RWPE2 (cell line): ENCODE measurements around the gene KIAA0825.

ENCODE experiments used
- ATAC-seq: fragments of 200-7000 bp; cut with Tn5 transposase; 3 replicates; pipeline ENCODE4 v1.9.1; 2021; ENCODE audit warnings: low read depth
- DNase-seq: peaks from one replicate; pipeline ENCODE4 v3.0.0-alpha.2; 2020; ENCODE audit warnings: low spot score
- H3K27ac ChIP-seq: fragments of 450-650 bp; 2 replicates; pipeline ENCODE4 v1.5.1; 2017; ENCODE audit warnings: mild to moderate bottlenecking; ENCODE audit not compliant: poor library complexity, severe bottlenecking
- H3K27me3 ChIP-seq: fragments of 250-450 bp; sonication (Bioruptor Pico); 2 replicates; pipeline ENCODE4 v1.5.1; 2021; ENCODE audit warnings: mild to moderate bottlenecking, moderate library complexity; ENCODE audit not compliant: insufficient read depth, poor library complexity, severe bottlenecking
- H3K36me3 ChIP-seq: fragments of 250-450 bp; sonication (Bioruptor Pico); 2 replicates; pipeline ENCODE4 v1.5.1; 2020; ENCODE audit warnings: low read depth, mild to moderate bottlenecking, moderate library complexity
- H3K4me1 ChIP-seq: fragments of 250-450 bp; sonication (Bioruptor Pico); 2 replicates; pipeline ENCODE4 v1.5.1; 2021; ENCODE audit warnings: mild to moderate bottlenecking, moderate library complexity; ENCODE audit not compliant: insufficient read depth, poor library complexity, severe bottlenecking
- H3K4me3 ChIP-seq: fragments of 250-450 bp; sonication (Bioruptor Pico); 2 replicates; pipeline ENCODE4 v1.5.1; 2021; ENCODE audit warnings: mild to moderate bottlenecking, moderate library complexity; ENCODE audit not compliant: severe bottlenecking
- H3K9me3 ChIP-seq: fragments of 250-450 bp; sonication (Bioruptor Pico); 2 replicates; pipeline ENCODE4 v1.5.1; 2021; ENCODE audit warnings: mild to moderate bottlenecking, moderate library complexity; ENCODE audit not compliant: severe bottlenecking
- TF ChIP-seq, protein P1 (sequence below): fragments of 450-650 bp; IDR thresholded peaks from one replicate; pipeline ENCODE4 v1.5.1; 2017; ENCODE audit warnings: mild to moderate bottlenecking, moderate library complexity; ENCODE audit not compliant: poor library complexity, severe bottlenecking

The KIAA0825 gene

DNA sequence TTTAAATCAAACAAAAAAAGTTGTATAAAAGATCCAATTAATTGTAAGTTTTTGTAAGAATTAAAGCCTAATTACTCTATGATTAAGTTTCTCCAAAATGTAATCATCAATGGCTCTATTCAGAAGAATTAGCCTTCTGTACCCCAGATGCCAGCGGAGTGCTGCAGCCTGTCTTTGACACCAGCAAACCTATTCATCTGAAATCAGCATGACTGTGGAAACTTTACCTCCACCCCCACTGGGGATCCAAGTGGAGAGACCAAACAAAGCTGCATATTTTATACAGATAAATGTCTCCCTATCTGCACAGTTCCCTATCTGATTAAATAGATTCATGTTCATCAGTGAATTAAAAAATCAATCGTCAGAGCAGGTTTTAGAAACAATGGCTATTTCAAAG lies 426.8 kb downstream of the KIAA0825 start:
- Histone ChIP-seq H3K9me3 (no peaks in the 10 kb centered on the region), H3K27me3 (no peaks in the 10 kb centered on the region), H3K4me1 (no peaks in the 10 kb centered on the region), H3K27ac (no peak overlapping the region), H3K4me3 (no peak overlapping the region), H3K36me3 (no peaks in the 10 kb centered on the region)
- DNase-seq = no peak
- ATAC-seq = no peak
- TF ChIP-seq, protein P1, sequence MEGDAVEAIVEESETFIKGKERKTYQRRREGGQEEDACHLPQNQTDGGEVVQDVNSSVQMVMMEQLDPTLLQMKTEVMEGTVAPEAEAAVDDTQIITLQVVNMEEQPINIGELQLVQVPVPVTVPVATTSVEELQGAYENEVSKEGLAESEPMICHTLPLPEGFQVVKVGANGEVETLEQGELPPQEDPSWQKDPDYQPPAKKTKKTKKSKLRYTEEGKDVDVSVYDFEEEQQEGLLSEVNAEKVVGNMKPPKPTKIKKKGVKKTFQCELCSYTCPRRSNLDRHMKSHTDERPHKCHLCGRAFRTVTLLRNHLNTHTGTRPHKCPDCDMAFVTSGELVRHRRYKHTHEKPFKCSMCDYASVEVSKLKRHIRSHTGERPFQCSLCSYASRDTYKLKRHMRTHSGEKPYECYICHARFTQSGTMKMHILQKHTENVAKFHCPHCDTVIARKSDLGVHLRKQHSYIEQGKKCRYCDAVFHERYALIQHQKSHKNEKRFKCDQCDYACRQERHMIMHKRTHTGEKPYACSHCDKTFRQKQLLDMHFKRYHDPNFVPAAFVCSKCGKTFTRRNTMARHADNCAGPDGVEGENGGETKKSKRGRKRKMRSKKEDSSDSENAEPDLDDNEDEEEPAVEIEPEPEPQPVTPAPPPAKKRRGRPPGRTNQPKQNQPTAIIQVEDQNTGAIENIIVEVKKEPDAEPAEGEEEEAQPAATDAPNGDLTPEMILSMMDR = no peak

DNA sequence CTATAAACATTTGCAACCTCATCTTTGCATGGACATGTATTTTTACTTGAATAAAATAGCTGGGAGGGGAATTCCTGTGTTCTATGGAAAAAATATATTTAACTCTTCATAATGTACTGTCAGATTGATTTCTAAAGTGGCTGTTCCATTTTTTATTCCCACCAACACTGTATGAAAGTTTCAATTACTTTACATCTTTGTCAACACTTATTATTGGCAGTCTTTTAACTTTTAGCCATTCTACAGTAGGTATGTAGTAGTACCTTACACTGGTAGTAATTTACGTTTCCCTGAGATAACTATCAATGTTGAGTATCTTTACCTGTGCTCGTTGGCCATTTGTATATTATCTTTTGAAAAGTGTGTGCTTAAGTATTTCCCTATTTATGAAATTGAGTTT lies 429.7 kb downstream of the KIAA0825 start:
- TF ChIP-seq, protein P1 = no peak
- Histone ChIP-seq H3K9me3 (no peaks in the 10 kb centered on the region), H3K36me3 (no peaks in the 10 kb centered on the region), H3K4me1 (no peaks in the 10 kb centered on the region), H3K27ac (no peak overlapping the region), H3K27me3 (no peaks in the 10 kb centered on the region), H3K4me3 (no peak overlapping the region)
- ATAC-seq (no peak), DNase-seq (no peak)

DNA sequence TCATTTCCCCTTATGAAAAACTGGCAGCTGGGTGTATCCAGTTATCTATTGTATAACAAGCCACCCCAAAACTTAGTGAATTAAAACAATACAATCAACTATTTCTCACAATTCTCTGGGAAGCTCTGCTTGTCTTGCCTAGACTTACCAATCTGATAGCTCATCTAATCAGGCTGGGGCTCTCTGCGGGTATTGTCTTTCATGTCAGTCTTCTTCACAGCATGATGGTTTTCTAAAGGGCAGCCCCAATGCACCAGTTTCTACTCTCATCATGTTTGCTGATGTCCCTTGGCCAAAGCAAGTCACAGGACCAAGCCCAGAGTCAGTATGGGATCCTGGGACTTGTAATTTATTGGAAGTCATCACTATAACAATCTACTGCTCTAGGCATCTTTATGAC lies 433.5 kb downstream of the KIAA0825 start:
- TF ChIP-seq, protein P1 = no peak
- no peak overlapping the region for H3K4me3 ChIP-seq
- H3K9me3 ChIP-seq = no peaks in the 10 kb centered on the region
- ATAC-seq = no peak
- H3K27me3 ChIP-seq = no peaks in the 10 kb centered on the region
- H3K36me3 ChIP-seq = no peaks in the 10 kb centered on the region
- no peaks in the 10 kb centered on the region for H3K4me1 ChIP-seq
- no peak overlapping the region for H3K27ac ChIP-seq
- no peak for DNase-seq

DNA sequence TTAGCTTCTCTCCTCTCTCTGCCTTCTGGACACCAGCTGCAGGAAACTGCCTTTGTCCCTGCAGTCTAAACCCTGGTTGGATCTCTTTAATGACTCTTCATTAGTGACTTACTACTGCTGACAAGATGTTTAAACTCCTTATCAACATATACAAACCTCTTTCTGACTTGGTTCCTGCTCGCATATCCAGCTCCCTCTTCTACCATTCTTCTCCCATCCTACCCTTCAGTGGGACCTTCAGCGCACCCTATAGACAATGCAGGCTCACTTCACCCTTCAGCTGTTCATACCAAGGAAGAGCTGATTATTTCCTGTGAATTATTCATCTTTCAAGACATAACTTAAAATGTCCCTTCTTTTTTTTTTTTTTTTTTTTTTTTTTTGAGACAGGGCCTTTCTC lies 436.5 kb downstream of the KIAA0825 start:
- H3K36me3 ChIP-seq = no peaks in the 10 kb centered on the region
- H3K9me3 ChIP-seq = no peaks in the 10 kb centered on the region
- peaks cover 3% of the 10 kb centered on the region for H3K27me3 ChIP-seq
- TF ChIP-seq, protein P1 = no peak
- DNase-seq (no peak), ATAC-seq (peak; percentile 42; the same call in 1 of the 3 replicates)
- H3K4me1 ChIP-seq = no peaks in the 10 kb centered on the region
- no peak overlapping the region for H3K27ac ChIP-seq
- no peak overlapping the region for H3K4me3 ChIP-seq

DNA sequence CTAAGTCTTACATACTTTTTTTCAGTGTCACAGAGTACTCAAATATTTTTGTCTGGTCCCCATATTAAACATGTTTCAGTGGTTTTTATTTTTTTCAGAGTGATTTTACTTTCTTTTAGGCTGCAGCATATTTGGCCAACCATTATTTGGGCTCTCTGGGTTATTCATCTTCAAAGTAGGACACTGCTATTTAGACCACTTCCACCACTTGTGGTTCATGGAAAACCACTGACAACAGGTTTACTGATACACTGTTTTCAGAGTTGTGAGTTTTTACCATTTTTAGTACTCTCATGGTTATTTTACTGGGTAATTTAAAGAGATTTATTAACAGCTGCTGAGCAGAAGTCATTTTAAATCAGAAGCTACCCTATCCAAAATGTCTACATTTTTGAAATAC lies 437.6 kb downstream of the KIAA0825 start:
- DNase-seq (no peak), ATAC-seq (no peak)
- TF ChIP-seq, protein P1 = no peak
- Histone ChIP-seq H3K36me3 (no peaks in the 10 kb centered on the region), H3K9me3 (no peaks in the 10 kb centered on the region), H3K4me3 (no peak overlapping the region), H3K4me1 (no peaks in the 10 kb centered on the region), H3K27me3 (peaks cover 3% of the 10 kb centered on the region), H3K27ac (no peak overlapping the region)
